HepG2 (cell line): ENCODE results near the gene TUBB3. TPM values are rescaled to one million over a fixed set of nuclear protein-coding genes. Genes with fewer than 3 reads are reported as not detected.

Source experiments
- HNRNPK ChIP-seq: fragments of 200-400 bp; formaldehyde crosslinking; IDR thresholded peaks from 2 replicates; pipeline ENCODE4 v1.6.1; 2018; ENCODE audit warnings: low read length, low read depth, moderate library complexity, mild to moderate bottlenecking; ENCODE audit not compliant: poor library complexity, severe bottlenecking
- KDM3A ChIP-seq: IDR thresholded peaks from 2 replicates; pipeline ENCODE4 v1.6.1; 2018; ENCODE audit warnings: low read depth, missing compliant biosample characterization
- MAFG ChIP-seq: sonication (generic); formaldehyde crosslinking; IDR thresholded peaks from 2 replicates; pipeline ENCODE4 v1.5.1; 2020; ENCODE audit warnings: mild to moderate bottlenecking, missing genetic modification reagents
- MLLT10 ChIP-seq: sonication (generic); formaldehyde crosslinking; IDR thresholded peaks from 2 replicates; pipeline ENCODE4 v1.4.0; 2020; ENCODE audit warnings: missing genetic modification reagents
- NR2C2 ChIP-seq: sonication (generic); formaldehyde crosslinking; IDR thresholded peaks from 2 replicates; pipeline ENCODE4 v1.4.0; 2020; ENCODE audit warnings: missing genetic modification reagents, mild to moderate bottlenecking, moderate library complexity, borderline replicate concordance
- RBFOX2 ChIP-seq: fragments of 200-400 bp; formaldehyde crosslinking; IDR thresholded peaks from 2 replicates; pipeline ENCODE4 v1.6.1; 2017; ENCODE audit warnings: low read depth, mild to moderate bottlenecking, low read length
- SETDB1 ChIP-seq: sonication (generic); formaldehyde crosslinking; IDR thresholded peaks from 2 replicates; pipeline ENCODE4 v1.5.1; 2020; ENCODE audit warnings: missing genetic modification reagents, mild to moderate bottlenecking, borderline replicate concordance
- TCF7 ChIP-seq: sonication (generic); IDR thresholded peaks from 2 replicates; pipeline ENCODE4 v1.6.1; 2016; ENCODE audit warnings: antibody characterized with exemption, low read depth
- ZNF350 ChIP-seq: sonication (generic); formaldehyde crosslinking; IDR thresholded peaks from 2 replicates; pipeline ENCODE4 v1.4.0; 2020; ENCODE audit warnings: mild to moderate bottlenecking, low read depth, missing genetic modification reagents, borderline replicate concordance
- ZNF589 ChIP-seq: sonication (generic); formaldehyde crosslinking; conservative IDR thresholded peaks from 2 replicates; pipeline ENCODE4 v1.8.0; 2022; ENCODE audit warnings: mild to moderate bottlenecking, moderate library complexity, missing genetic modification reagents
- ZNF766 ChIP-seq: sonication (generic); formaldehyde crosslinking; IDR thresholded peaks from 2 replicates; pipeline ENCODE4 v1.5.0; 2020; ENCODE audit warnings: missing genetic modification reagents, borderline replicate concordance
- ZNF772 ChIP-seq: sonication (generic); formaldehyde crosslinking; IDR thresholded peaks from 2 replicates; pipeline ENCODE4 v1.5.0; 2020; ENCODE audit warnings: mild to moderate bottlenecking, missing genetic modification reagents
- ZNF883 ChIP-seq: sonication (generic); formaldehyde crosslinking; IDR thresholded peaks from 2 replicates; pipeline ENCODE4 v1.5.1; 2020; ENCODE audit warnings: mild to moderate bottlenecking, missing genetic modification reagents; ENCODE audit errors: not compliant biosample characterization
- polyA plus RNA-seq, 8 experiments: library from polyadenylated mRNA; depleted of rRNA in 3 of 8; stranded (reverse) in 7 of 8; unstranded in 1 of 8; fragments of >200 nt; fragmentation: Illumina TruSeq in 4 of 8; extraction: Trizol in 4 of 8; gene quantifications; 2 replicates each; pipeline versions ENCODE4 v1.2.1 to v1.2.3, GENCODE V29; 2011 to 2016; ENCODE audit warnings: low read depth in 4 of 8, missing spikeins in 1 of 8, mixed read lengths in 1 of 8; ENCODE audit not compliant: insufficient read depth in 1 of 8
- total RNA-seq, 5 experiments: library from RNA; depleted of rRNA; stranded (reverse); fragments of >200 nt; fragmentation: Illumina TruSeq; extraction: Trizol; gene quantifications; 2 replicates each; pipeline ENCODE4 v1.2.3, GENCODE V29; 2016; ENCODE audit warnings: low read depth in 1 of 5
- TF ChIP-seq, protein P1 (sequence below): IDR thresholded peaks from 2 replicates; pipeline ENCODE4 v1.6.1; 2016; ENCODE audit warnings: low read depth, borderline replicate concordance
- TF ChIP-seq, protein P2 (sequence below): sonication (generic); formaldehyde crosslinking; conservative IDR thresholded peaks from 2 replicates; pipeline ENCODE4 v1.4.0; 2020; ENCODE audit warnings: missing genetic modification reagents
- TF ChIP-seq, protein P3 (sequence below): sonication (generic); formaldehyde crosslinking; IDR thresholded peaks from 2 replicates; pipeline ENCODE4 v1.4.0; 2020; ENCODE audit warnings: missing genetic modification reagents, borderline replicate concordance
- TF ChIP-seq, protein P4 (sequence below): sonication (generic); formaldehyde crosslinking; IDR thresholded peaks from 2 replicates; pipeline ENCODE4 v1.4.0; 2020; ENCODE audit warnings: missing genetic modification reagents
- TF ChIP-seq, protein P5 (sequence below): sonication (generic); formaldehyde crosslinking; IDR thresholded peaks from 2 replicates; pipeline ENCODE4 v1.5.1; 2020; ENCODE audit warnings: mild to moderate bottlenecking, missing genetic modification reagents

The TUBB3 gene
- total and polyA plus RNA-seq, 2 of the 13 experiments (the other 11 are each of a cell fraction or from before 2014, with no cell fraction given), result 110 to 185 TPM

DNA sequence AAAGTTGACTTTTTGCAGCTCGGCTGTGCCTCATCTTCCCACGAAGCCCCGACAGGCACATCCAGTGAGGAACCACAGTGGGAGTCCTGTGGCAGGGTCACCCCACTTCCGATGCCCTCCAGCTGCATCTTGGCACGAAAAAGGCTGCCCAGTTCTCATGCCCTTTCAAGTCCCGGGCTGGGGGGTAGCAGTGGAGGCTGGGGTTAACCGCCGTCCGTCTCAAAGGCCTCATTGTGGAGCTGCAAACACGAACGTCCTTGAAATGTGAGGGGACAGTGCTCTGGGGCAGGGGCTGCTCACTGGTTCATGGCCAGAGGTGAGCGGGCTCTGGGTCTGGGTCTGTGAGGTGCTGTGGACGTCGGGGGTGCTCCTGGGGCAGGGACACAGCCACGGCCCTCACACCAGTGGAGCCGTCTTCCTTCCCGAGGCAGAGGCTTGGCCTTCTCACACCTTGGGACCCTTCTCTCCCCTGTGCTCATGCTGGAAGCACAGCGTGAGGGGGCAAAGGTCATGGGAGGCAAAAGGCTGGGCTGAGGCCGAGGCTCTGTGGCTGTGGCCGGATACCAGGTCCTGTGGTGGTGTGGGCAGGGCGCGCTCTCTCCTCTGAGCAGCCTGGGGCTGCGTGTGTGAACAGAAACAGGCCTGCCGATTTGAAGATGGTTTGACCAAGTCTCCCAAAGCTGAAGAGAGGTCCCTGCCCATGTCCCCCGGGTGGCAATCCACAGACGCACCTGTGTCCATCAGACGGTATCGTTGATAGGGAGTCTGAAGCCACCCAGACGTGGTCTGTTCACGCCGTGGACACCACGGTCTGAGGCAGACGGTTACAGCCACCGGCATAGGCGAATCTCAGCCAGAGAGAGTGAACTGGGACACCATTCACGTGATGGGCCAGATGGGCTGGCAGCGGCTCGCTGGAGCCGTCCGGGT is 7.6 kb upstream of the TUBB3 start (continued):
- TF ChIP-seq ZNF883 (CRISPR knock-in tag), result peak; percentile 94
- TF ChIP-seq, protein P1, sequence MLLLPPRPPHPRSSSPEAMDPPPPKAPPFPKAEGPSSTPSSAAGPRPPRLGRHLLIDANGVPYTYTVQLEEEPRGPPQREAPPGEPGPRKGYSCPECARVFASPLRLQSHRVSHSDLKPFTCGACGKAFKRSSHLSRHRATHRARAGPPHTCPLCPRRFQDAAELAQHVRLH (CRISPR knock-in tag), result peak; percentile 91; the same call in 1 of the 2 replicates
- no peak for TF ChIP-seq MLLT10 (CRISPR knock-in tag)
- peak; percentile 94 for TF ChIP-seq ZNF766 (CRISPR knock-in tag)
- TF ChIP-seq TCF7, result no peak
- TF ChIP-seq, protein P2, sequence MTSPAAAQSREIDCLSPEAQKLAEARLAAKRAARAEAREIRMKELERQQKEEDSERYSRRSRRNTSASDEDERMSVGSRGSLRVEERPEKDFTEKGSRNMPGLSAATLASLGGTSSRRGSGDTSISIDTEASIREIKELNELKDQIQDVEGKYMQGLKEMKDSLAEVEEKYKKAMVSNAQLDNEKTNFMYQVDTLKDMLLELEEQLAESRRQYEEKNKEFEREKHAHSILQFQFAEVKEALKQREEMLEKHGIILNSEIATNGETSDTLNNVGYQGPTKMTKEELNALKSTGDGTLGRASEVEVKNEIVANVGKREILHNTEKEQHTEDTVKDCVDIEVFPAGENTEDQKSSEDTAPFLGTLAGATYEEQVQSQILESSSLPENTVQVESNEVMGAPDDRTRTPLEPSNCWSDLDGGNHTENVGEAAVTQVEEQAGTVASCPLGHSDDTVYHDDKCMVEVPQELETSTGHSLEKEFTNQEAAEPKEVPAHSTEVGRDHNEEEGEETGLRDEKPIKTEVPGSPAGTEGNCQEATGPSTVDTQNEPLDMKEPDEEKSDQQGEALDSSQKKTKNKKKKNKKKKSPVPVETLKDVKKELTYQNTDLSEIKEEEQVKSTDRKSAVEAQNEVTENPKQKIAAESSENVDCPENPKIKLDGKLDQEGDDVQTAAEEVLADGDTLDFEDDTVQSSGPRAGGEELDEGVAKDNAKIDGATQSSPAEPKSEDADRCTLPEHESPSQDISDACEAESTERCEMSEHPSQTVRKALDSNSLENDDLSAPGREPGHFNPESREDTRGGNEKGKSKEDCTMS (CRISPR knock-in tag), result no peak
- TF ChIP-seq, protein P3, sequence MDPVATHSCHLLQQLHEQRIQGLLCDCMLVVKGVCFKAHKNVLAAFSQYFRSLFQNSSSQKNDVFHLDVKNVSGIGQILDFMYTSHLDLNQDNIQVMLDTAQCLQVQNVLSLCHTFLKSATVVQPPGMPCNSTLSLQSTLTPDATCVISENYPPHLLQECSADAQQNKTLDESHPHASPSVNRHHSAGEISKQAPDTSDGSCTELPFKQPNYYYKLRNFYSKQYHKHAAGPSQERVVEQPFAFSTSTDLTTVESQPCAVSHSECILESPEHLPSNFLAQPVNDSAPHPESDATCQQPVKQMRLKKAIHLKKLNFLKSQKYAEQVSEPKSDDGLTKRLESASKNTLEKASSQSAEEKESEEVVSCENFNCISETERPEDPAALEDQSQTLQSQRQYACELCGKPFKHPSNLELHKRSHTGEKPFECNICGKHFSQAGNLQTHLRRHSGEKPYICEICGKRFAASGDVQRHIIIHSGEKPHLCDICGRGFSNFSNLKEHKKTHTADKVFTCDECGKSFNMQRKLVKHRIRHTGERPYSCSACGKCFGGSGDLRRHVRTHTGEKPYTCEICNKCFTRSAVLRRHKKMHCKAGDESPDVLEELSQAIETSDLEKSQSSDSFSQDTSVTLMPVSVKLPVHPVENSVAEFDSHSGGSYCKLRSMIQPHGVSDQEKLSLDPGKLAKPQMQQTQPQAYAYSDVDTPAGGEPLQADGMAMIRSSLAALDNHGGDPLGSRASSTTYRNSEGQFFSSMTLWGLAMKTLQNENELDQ (CRISPR knock-in tag), result peak; percentile 89
- TF ChIP-seq, protein P4, sequence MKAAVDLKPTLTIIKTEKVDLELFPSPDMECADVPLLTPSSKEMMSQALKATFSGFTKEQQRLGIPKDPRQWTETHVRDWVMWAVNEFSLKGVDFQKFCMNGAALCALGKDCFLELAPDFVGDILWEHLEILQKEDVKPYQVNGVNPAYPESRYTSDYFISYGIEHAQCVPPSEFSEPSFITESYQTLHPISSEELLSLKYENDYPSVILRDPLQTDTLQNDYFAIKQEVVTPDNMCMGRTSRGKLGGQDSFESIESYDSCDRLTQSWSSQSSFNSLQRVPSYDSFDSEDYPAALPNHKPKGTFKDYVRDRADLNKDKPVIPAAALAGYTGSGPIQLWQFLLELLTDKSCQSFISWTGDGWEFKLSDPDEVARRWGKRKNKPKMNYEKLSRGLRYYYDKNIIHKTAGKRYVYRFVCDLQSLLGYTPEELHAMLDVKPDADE (CRISPR knock-in tag), result peak; percentile 69; the same call in 1 of the 2 replicates
- peak; percentile 97 for TF ChIP-seq NR2C2
- TF ChIP-seq KDM3A (CRISPR knock-in tag), result 0 out of 2 replicates have a peak, but pooled peaks have one; percentile 66
- TF ChIP-seq ZNF350 (CRISPR knock-in tag), result peak; percentile 86
- TF ChIP-seq MAFG (CRISPR knock-in tag), result no peak
- no peak for TF ChIP-seq HNRNPK
- peak; percentile 73; the same call in 1 of the 2 replicates for TF ChIP-seq ZNF589 (CRISPR knock-in tag)
- TF ChIP-seq ZNF772 (CRISPR knock-in tag), result peak; percentile 81
- TF ChIP-seq, protein P5, sequence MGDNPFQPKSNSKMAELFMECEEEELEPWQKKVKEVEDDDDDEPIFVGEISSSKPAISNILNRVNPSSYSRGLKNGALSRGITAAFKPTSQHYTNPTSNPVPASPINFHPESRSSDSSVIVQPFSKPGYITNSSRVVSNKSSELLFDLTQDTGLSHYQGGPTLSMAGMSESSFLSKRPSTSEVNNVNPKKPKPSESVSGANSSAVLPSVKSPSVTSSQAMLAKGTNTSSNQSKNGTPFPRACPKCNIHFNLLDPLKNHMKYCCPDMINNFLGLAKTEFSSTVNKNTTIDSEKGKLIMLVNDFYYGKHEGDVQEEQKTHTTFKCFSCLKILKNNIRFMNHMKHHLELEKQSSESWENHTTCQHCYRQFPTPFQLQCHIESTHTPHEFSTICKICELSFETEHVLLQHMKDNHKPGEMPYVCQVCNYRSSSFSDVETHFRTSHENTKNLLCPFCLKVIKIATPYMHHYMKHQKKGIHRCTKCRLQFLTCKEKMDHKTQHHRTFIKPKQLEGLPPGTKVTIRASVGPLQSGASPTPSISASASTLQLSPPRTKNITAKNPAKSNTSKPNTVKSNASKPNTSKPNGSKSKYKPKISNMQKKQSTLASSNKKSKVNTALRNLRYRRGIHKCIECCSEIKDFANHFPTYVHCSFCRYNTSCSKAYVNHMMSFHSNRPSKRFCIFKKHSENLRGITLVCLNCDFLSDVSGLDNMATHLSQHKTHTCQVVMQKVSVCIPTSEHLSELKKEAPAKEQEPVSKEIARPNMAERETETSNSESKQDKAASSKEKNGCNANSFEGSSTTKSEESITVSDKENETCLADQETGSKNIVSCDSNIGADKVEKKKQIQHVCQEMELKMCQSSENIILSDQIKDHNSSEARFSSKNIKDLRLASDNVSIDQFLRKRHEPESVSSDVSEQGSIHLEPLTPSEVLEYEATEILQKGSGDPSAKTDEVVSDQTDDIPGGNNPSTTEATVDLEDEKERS, result peak; percentile 72
- TF ChIP-seq SETDB1, result no peak
- peak; percentile 74 for TF ChIP-seq RBFOX2
